Coronary artery (tissue), 2 donors: ENCODE data around the gene GKN1.

Experiments
- DNase-seq: peaks from one replicate; pipeline ENCODE4 v3.0.0-alpha.2; 2017; ENCODE audit warnings: low spot score
- H3K27ac ChIP-seq, 2 donors: fragments of 200-600 bp; sonication (generic); one replicate each; pipeline ENCODE4 v1.5.1; 2016 to 2019
- H3K4me3 ChIP-seq: fragments of 200-600 bp; sonication (generic); 2 replicates; pipeline ENCODE4 v1.5.1; 2016; ENCODE audit warnings: mild to moderate bottlenecking, moderate library complexity
- TF ChIP-seq, protein P1 (sequence below): fragments of 200-600 bp; sonication (generic); IDR thresholded peaks from one replicate; pipeline ENCODE4 v1.5.1; 2019; ENCODE audit warnings: antibody characterized with exemption

The GKN1 gene

GRCh38 chr2:68935471-68935870, 39.0 kb upstream of the GKN1 start:
- DNase-seq, result no peak
- TF ChIP-seq, protein P1, sequence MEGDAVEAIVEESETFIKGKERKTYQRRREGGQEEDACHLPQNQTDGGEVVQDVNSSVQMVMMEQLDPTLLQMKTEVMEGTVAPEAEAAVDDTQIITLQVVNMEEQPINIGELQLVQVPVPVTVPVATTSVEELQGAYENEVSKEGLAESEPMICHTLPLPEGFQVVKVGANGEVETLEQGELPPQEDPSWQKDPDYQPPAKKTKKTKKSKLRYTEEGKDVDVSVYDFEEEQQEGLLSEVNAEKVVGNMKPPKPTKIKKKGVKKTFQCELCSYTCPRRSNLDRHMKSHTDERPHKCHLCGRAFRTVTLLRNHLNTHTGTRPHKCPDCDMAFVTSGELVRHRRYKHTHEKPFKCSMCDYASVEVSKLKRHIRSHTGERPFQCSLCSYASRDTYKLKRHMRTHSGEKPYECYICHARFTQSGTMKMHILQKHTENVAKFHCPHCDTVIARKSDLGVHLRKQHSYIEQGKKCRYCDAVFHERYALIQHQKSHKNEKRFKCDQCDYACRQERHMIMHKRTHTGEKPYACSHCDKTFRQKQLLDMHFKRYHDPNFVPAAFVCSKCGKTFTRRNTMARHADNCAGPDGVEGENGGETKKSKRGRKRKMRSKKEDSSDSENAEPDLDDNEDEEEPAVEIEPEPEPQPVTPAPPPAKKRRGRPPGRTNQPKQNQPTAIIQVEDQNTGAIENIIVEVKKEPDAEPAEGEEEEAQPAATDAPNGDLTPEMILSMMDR, result no peak
- no peak overlapping the region for H3K27ac ChIP-seq
- H3K4me3 ChIP-seq, result no peak overlapping the region

DNA sequence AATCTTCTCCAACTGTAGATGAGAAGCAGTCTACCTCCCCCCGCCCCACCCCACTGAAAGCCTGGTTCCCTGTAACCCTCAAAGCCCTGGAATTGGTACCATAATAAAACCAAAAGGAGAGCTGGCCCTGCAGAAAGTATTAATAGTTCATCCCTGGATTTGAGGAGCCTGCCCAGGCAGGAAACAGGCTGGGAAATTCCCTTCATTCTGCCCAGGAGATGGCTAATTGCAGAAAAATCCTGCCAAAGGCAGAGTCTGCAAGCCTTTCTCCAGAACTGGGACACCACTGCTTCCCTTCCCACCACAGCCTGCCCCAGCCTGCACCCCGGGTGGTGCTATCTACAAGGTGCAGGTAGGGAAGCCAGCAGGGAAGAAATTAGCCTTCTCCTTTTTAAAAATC, 38.0 kb upstream of the GKN1 start:
- Histone ChIP-seq H3K4me3 (no peak overlapping the region), H3K27ac (peak overlapping the region in 1 of 2 donors; percentile 1)
- no peak for DNase-seq
- TF ChIP-seq, protein P1, result no peak

GRCh38 chr2:68936889-68937288, 37.5 kb upstream of the GKN1 start:
- TF ChIP-seq, protein P1, result no peak
- Histone ChIP-seq H3K27ac (no peak overlapping the region), H3K4me3 (no peak overlapping the region)
- DNase-seq, result no peak

GRCh38 chr2:68937346-68938055, 36.9 kb upstream of the GKN1 start:
- Histone ChIP-seq H3K27ac (no peak overlapping the region), H3K4me3 (no peak overlapping the region)
- TF ChIP-seq, protein P1, result no peak
- no peak for DNase-seq

GRCh38 chr2:68938938-68939337, 35.5 kb upstream of the GKN1 start:
- no peak for DNase-seq
- H3K27ac ChIP-seq, result no peak overlapping the region
- TF ChIP-seq, protein P1, result no peak
- no peak overlapping the region for H3K4me3 ChIP-seq

DNA sequence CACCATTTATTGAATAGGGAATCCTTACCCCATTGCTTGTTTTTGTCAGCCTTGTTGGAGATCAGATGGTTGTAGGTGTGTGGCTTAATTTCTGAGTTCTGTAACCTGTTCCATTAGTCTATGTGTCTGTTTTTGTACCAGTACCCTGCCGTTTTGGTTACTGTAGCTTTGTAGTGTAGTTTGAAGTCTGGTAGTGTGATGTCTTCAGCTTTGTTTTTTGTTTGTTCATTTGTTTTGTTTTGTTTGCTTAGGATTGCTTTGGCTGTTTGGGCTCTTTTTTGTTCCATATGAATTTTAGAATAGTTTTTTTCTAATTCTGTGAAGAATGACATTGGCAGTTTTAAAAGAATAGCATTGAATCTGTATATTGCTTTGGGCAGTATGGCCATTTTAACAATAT, 34.5 kb upstream of the GKN1 start:
- DNase-seq, result no peak
- Histone ChIP-seq H3K27ac (no peak overlapping the region), H3K4me3 (no peak overlapping the region)
- TF ChIP-seq, protein P1, result no peak

GRCh38 chr2:68940369-68940768, 34.1 kb upstream of the GKN1 start:
- no peak for DNase-seq
- Histone ChIP-seq H3K27ac (no peak overlapping the region), H3K4me3 (no peak overlapping the region)
- TF ChIP-seq, protein P1, result no peak
